GM06990 (cell line): ENCODE measurements around the gene RALY.

ENCODE experiments used
- DNase-seq: peaks from one replicate; pipeline ENCODE4 v3.0.0-alpha.2; 2011; ENCODE audit not compliant: insufficient read length; ENCODE audit errors: extremely low read depth
- H3K27me3 ChIP-seq: replicated peaks from 2 replicates; pipeline ENCODE4 v1.6.0; 2011; ENCODE audit warnings: low read length; ENCODE audit not compliant: control insufficient read depth, insufficient read depth
- H3K36me3 ChIP-seq: 2 replicates; pipeline ENCODE4 v1.5.1; 2011; ENCODE audit warnings: low read length; ENCODE audit not compliant: control insufficient read depth, insufficient read depth
- H3K4me3 ChIP-seq: replicated peaks from 2 replicates; pipeline ENCODE4 v1.5.1; 2011; ENCODE audit warnings: low read depth, mild to moderate bottlenecking, control low read depth, low read length
- CTCF ChIP-seq: IDR thresholded peaks from 2 replicates; pipeline ENCODE4 v1.5.1; 2011; ENCODE audit warnings: low read length, control low read depth, mild to moderate bottlenecking, inconsistent platforms; ENCODE audit not compliant: insufficient read depth, poor library complexity, severe bottlenecking

RALY gene

GRCh38 chr20:33993576-33994221 lies at the start of gene RALY:
Gene RALY, plus strand, starts transcription at chr20:33993911. Its CDS starts 78,164 bp downstream, at chr20:34072075.
- TF ChIP-seq CTCF: no peak
- peak; percentile 92 for DNase-seq
- no peaks in the 10 kb centered on the region for H3K27me3 ChIP-seq
- peak within 1 kb of the TSS; percentile 85 for H3K4me3 ChIP-seq
- H3K36me3 ChIP-seq: peaks cover 2% of the 10 kb centered on the region

- Histone ChIP-seq H3K36me3 (no peaks in the 10 kb centered on the region), H3K27me3 (no peaks in the 10 kb centered on the region), H3K4me3 (no peak overlapping the region)
- no peak for TF ChIP-seq CTCF
- no peak for DNase-seq
Observed at GRCh38 chr20:33944914-33945313, 48.8 kb upstream of the RALY start.

GRCh38 chr20:33945391-33946081 lies 48.2 kb upstream of the RALY start:
- Histone ChIP-seq H3K36me3 (no peaks in the 10 kb centered on the region), H3K4me3 (no peak overlapping the region), H3K27me3 (no peaks in the 10 kb centered on the region)
- no peak for DNase-seq
- TF ChIP-seq CTCF: no peak

GRCh38 chr20:33947709-33948295 lies 45.9 kb upstream of the RALY start:
- peak; percentile 52 for TF ChIP-seq CTCF
- no peaks in the 10 kb centered on the region for H3K27me3 ChIP-seq
- no peaks in the 10 kb centered on the region for H3K36me3 ChIP-seq
- DNase-seq: no peak
- no peak overlapping the region for H3K4me3 ChIP-seq

GRCh38 chr20:33948480-33948879 lies 45.2 kb upstream of the RALY start:
- DNase-seq: no peak
- H3K27me3 ChIP-seq: no peaks in the 10 kb centered on the region
- no peak for TF ChIP-seq CTCF
- no peak overlapping the region for H3K4me3 ChIP-seq
- no peaks in the 10 kb centered on the region for H3K36me3 ChIP-seq
